Astrocyte (in vitro differentiated cells and primary cell): ENCODE data around the gene LIF.

Source experiments
- CTCF ChIP-seq: IDR thresholded peaks from 2 replicates; pipeline ENCODE4 v1.5.1; 2011; ENCODE audit warnings: low read depth, mild to moderate bottlenecking, inconsistent platforms, low read length, moderate library complexity; ENCODE audit not compliant: insufficient read depth
- EZH2 ChIP-seq: IDR thresholded peaks from 2 replicates; pipeline ENCODE4 v1.6.1; 2012; ENCODE audit warnings: mild to moderate bottlenecking, low read length, inconsistent platforms; ENCODE audit not compliant: insufficient read depth

- TF ChIP-seq CTCF (peak; percentile 68), EZH2 (no peak)
These were observed 40.5 kb upstream of the LIF start for GRCh38 chr22:30286813-30287647.
